HepG2 (cell line): Measurements from ENCODE around the gene C2orf81. TPM values are rescaled to one million over a fixed set of nuclear protein-coding genes. Genes with fewer than 3 reads are reported as not detected.

Source experiments
- CHD4 ChIP-seq: fragments of 200-600 bp; sonication (generic); IDR thresholded peaks from 2 replicates; pipeline ENCODE4 v1.7.0; 2017; ENCODE audit warnings: mild to moderate bottlenecking, low read length, borderline replicate concordance
- DR1 ChIP-seq: sonication (generic); formaldehyde crosslinking; IDR thresholded peaks from 2 replicates; pipeline ENCODE4 v1.8.0; 2021; ENCODE audit warnings: mild to moderate bottlenecking, missing genetic modification reagents, inconsistent platforms
- HOXA9 ChIP-seq: sonication (generic); formaldehyde crosslinking; IDR thresholded peaks from 2 replicates; pipeline ENCODE4 v1.8.1; 2022; ENCODE audit warnings: missing genetic modification reagents, mild to moderate bottlenecking, moderate library complexity, borderline replicate concordance
- KDM3A ChIP-seq: IDR thresholded peaks from 2 replicates; pipeline ENCODE4 v1.6.1; 2018; ENCODE audit warnings: low read depth, missing compliant biosample characterization
- MEIS2 ChIP-seq: sonication (generic); formaldehyde crosslinking; IDR thresholded peaks from 2 replicates; pipeline ENCODE4 v1.9.0; 2021; ENCODE audit warnings: mild to moderate bottlenecking, missing genetic modification reagents
- PAXIP1 ChIP-seq: sonication (generic); formaldehyde crosslinking; conservative IDR thresholded peaks from 2 replicates; pipeline ENCODE4 v1.4.0; 2020; ENCODE audit warnings: mild to moderate bottlenecking, missing genetic modification reagents, moderate library complexity
- REPIN1 ChIP-seq: sonication (generic); formaldehyde crosslinking; IDR thresholded peaks from 2 replicates; pipeline ENCODE4 v1.8.0; 2022; ENCODE audit warnings: missing genetic modification reagents, low read depth, mild to moderate bottlenecking, borderline replicate concordance
- RFX3 ChIP-seq: IDR thresholded peaks from 2 replicates; pipeline ENCODE4 v1.6.1; 2016; ENCODE audit warnings: missing biosample characterization, missing genetic modification reagents
- ZBTB39 ChIP-seq: sonication (generic); formaldehyde crosslinking; IDR thresholded peaks from 2 replicates; pipeline ENCODE4 v1.5.0; 2020; ENCODE audit warnings: missing genetic modification reagents
- ZGPAT ChIP-seq: IDR thresholded peaks from 2 replicates; pipeline ENCODE4 v1.6.1; 2016; ENCODE audit warnings: mild to moderate bottlenecking
- ZKSCAN1 ChIP-seq: fragments of 150-350 bp; IDR thresholded peaks from 2 replicates; pipeline ENCODE4 v1.6.1; 2014; ENCODE audit warnings: low read length
- ZNF362 ChIP-seq: sonication (generic); formaldehyde crosslinking; IDR thresholded peaks from 2 replicates; pipeline ENCODE4 v1.4.0; 2020; ENCODE audit warnings: missing genetic modification reagents, mild to moderate bottlenecking, borderline replicate concordance
- ZNF878 ChIP-seq: sonication (generic); formaldehyde crosslinking; IDR thresholded peaks from 2 replicates; pipeline ENCODE4 v1.8.1; 2023; ENCODE audit warnings: mild to moderate bottlenecking, missing genetic modification reagents, moderate library complexity
- polyA plus RNA-seq, 8 experiments: library from polyadenylated mRNA; depleted of rRNA in 3 of 8; stranded (reverse) in 7 of 8; unstranded in 1 of 8; fragments of >200 nt; fragmentation: Illumina TruSeq in 4 of 8; extraction: Trizol in 4 of 8; gene quantifications; 2 replicates each; pipeline versions ENCODE4 v1.2.1 to v1.2.3, GENCODE V29; 2011 to 2016; ENCODE audit warnings: low read depth in 4 of 8, missing spikeins in 1 of 8, mixed read lengths in 1 of 8; ENCODE audit not compliant: insufficient read depth in 1 of 8
- total RNA-seq, 5 experiments: library from RNA; depleted of rRNA; stranded (reverse); fragments of >200 nt; fragmentation: Illumina TruSeq; extraction: Trizol; gene quantifications; 2 replicates each; pipeline ENCODE4 v1.2.3, GENCODE V29; 2016; ENCODE audit warnings: low read depth in 1 of 5
- TF ChIP-seq, protein P1 (sequence below): sonication (generic); formaldehyde crosslinking; IDR thresholded peaks from 2 replicates; pipeline ENCODE4 v1.9.0; 2022; ENCODE audit warnings: low read depth, missing genetic modification reagents

The C2orf81 gene
- total and polyA plus RNA-seq, 2 of the 13 experiments (the other 11 are each of a cell fraction or from before 2014, with no cell fraction given): 0.15 to 0.17 TPM

GRCh38 chr2:74442483-74443297 lies 21.3 kb upstream of the C2orf81 start (continued):
- peak; percentile 6; the same call in 1 of the 2 replicates for TF ChIP-seq RFX3 (CRISPR knock-in tag)
- peak; percentile 98 for TF ChIP-seq CHD4
- peak; percentile 63; the same call in 1 of the 2 replicates for TF ChIP-seq ZNF878 (CRISPR knock-in tag)
- 0 out of 2 replicates have a peak, but pooled peaks have one; percentile 3 for TF ChIP-seq ZGPAT (CRISPR knock-in tag)
- TF ChIP-seq, protein P1, sequence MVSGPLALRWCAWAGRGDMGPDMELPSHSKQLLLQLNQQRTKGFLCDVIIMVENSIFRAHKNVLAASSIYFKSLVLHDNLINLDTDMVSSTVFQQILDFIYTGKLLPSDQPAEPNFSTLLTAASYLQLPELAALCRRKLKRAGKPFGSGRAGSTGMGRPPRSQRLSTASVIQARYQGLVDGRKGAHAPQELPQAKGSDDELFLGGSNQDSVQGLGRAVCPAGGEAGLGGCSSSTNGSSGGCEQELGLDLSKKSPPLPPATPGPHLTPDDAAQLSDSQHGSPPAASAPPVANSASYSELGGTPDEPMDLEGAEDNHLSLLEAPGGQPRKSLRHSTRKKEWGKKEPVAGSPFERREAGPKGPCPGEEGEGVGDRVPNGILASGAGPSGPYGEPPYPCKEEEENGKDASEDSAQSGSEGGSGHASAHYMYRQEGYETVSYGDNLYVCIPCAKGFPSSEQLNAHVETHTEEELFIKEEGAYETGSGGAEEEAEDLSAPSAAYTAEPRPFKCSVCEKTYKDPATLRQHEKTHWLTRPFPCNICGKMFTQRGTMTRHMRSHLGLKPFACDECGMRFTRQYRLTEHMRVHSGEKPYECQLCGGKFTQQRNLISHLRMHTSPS (CRISPR knock-in tag): peak; percentile 30; the same call in 1 of the 2 replicates
- 0 out of 2 replicates have a peak, but pooled peaks have one; percentile 40 for TF ChIP-seq HOXA9
- 0 out of 2 replicates have a peak, but pooled peaks have one; percentile 56 for TF ChIP-seq ZBTB39 (CRISPR knock-in tag)
- peak; percentile 54; the same call in 1 of the 2 replicates for TF ChIP-seq PAXIP1 (CRISPR knock-in tag)
- peak; percentile 8; the same call in 1 of the 2 replicates for TF ChIP-seq REPIN1 (CRISPR knock-in tag)
- TF ChIP-seq MEIS2 (CRISPR knock-in tag): peak; percentile 3; the same call in 1 of the 2 replicates
- TF ChIP-seq ZNF362 (CRISPR knock-in tag): peak; percentile 40; the same call in 1 of the 2 replicates
- 0 out of 2 replicates have a peak, but pooled peaks have one; percentile 6 for TF ChIP-seq DR1 (CRISPR knock-in tag)
- peak; percentile 48; the same call in 1 of the 2 replicates for TF ChIP-seq ZKSCAN1
- 0 out of 2 replicates have a peak, but pooled peaks have one; percentile 0 for TF ChIP-seq KDM3A
